NB4 (cell line): Measurements from ENCODE around the gene CNPY2.

Source experiments
- POLR2A ChIP-seq: IDR thresholded peaks from 2 replicates; pipeline ENCODE4 v1.6.1; 2011; ENCODE audit warnings: mild to moderate bottlenecking; ENCODE audit not compliant: insufficient read length; ENCODE audit errors: extremely low read depth
- TF ChIP-seq, protein P1 (sequence below): IDR thresholded peaks from one replicate; pipeline ENCODE4 v1.5.1; 2012; ENCODE audit warnings: low read depth, low read length

DNA sequence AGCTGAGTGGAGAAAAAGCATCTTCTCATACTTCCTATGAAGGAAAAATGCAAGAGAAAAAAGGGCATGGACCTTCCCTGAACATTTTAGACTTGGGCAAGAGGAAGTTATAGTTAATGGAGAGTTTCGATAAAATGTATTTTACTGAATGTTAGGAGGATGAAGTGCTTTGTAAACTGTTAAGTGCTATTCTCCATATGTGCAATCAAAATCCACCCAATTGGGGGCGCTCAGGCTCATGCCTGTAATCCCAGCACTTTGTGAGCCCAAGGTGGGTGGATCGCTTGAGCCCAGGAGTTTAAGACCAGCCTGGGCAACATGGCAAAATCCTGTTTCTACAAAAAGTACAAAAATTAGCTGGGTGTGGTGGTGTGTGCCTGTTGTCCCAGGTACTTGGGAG lies 1.9 kb upstream of the CNPY2 start:
- no peak for TF ChIP-seq POLR2A
- TF ChIP-seq, protein P1, sequence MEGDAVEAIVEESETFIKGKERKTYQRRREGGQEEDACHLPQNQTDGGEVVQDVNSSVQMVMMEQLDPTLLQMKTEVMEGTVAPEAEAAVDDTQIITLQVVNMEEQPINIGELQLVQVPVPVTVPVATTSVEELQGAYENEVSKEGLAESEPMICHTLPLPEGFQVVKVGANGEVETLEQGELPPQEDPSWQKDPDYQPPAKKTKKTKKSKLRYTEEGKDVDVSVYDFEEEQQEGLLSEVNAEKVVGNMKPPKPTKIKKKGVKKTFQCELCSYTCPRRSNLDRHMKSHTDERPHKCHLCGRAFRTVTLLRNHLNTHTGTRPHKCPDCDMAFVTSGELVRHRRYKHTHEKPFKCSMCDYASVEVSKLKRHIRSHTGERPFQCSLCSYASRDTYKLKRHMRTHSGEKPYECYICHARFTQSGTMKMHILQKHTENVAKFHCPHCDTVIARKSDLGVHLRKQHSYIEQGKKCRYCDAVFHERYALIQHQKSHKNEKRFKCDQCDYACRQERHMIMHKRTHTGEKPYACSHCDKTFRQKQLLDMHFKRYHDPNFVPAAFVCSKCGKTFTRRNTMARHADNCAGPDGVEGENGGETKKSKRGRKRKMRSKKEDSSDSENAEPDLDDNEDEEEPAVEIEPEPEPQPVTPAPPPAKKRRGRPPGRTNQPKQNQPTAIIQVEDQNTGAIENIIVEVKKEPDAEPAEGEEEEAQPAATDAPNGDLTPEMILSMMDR = no peak
